Upper lobe of left lung (tissue), 4 donors: ENCODE results near the gene LAMA3.

Experiments used
- EP300 ChIP-seq, 4 donors: sonication (generic); formaldehyde crosslinking; IDR thresholded peaks; one replicate each; pipeline ENCODE4 v1.5.1; 2017; ENCODE audit warnings: antibody characterized with exemption in 4 of 4, control low read depth in 2 of 4
- POLR2A ChIP-seq, 4 donors: fragments of 450-650 bp; IDR thresholded peaks; one replicate each; pipeline ENCODE4 v1.5.1; 2016 to 2017; ENCODE audit warnings: antibody characterized with exemption in 4 of 4, mild to moderate bottlenecking in 2 of 4
- POLR2AphosphoS5 ChIP-seq, 2 donors: sonication (generic); formaldehyde crosslinking; IDR thresholded peaks; one replicate each; pipeline ENCODE4 v1.5.1; 2017; ENCODE audit warnings: antibody characterized with exemption in 2 of 2
- TF ChIP-seq, protein P1 (sequence below), 6 experiments: fragments of 450-650 bp in 4 of 6; fragments of 200-600 bp in 2 of 6; sonication (generic) in 2 of 6; IDR thresholded peaks; one replicate each; pipeline ENCODE4 v1.5.1; 2016 to 2019; ENCODE audit warnings: antibody characterized with exemption in 6 of 6

DNA sequence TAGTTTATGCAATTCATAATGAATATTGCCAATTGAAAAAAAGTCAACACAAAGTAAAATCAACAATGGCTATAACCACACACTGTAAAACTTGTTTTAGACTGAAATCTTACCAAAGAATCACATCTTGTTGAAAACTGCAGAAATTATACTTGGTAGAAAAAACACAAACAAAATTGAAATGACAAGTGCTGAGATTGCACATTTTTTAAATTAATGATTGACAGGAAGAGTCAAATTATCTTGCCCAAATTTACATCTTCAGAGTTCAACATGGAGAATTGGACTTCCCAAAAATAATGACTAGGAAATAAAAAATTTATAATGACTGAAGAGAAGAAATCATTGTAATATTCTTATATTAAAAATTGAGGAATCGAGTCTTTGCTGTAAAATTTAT, 240.7 kb downstream of the LAMA3 start:
- TF ChIP-seq POLR2A (IDR thresholded peaks at IDR 0.05) (no peak), EP300 (IDR thresholded peaks at IDR 0.05) (no peak), POLR2AphosphoS5 (IDR thresholded peaks at IDR 0.05) (no peak)
- TF ChIP-seq, protein P1, sequence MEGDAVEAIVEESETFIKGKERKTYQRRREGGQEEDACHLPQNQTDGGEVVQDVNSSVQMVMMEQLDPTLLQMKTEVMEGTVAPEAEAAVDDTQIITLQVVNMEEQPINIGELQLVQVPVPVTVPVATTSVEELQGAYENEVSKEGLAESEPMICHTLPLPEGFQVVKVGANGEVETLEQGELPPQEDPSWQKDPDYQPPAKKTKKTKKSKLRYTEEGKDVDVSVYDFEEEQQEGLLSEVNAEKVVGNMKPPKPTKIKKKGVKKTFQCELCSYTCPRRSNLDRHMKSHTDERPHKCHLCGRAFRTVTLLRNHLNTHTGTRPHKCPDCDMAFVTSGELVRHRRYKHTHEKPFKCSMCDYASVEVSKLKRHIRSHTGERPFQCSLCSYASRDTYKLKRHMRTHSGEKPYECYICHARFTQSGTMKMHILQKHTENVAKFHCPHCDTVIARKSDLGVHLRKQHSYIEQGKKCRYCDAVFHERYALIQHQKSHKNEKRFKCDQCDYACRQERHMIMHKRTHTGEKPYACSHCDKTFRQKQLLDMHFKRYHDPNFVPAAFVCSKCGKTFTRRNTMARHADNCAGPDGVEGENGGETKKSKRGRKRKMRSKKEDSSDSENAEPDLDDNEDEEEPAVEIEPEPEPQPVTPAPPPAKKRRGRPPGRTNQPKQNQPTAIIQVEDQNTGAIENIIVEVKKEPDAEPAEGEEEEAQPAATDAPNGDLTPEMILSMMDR (IDR thresholded peaks at IDR 0.05) = no peak
